Liver (tissue), 9 donors: ENCODE data around the gene RNF181. TPM values are rescaled to one million over a fixed set of nuclear protein-coding genes. Genes with fewer than 3 reads are reported as not detected.

ENCODE experiments used
- DNase-seq: peaks from one replicate; pipeline ENCODE4 v3.0.0-alpha.2; 2017; ENCODE audit warnings: low spot score
- H3K27ac ChIP-seq, 2 donors: one replicate each; pipeline ENCODE4 v1.7.0; 2013; ENCODE audit warnings: inconsistent platforms in 2 of 2, low read length in 2 of 2, control low read depth in 1 of 2, low read depth in 1 of 2, mild to moderate bottlenecking in 1 of 2
- H3K27me3 ChIP-seq, 4 donors: one replicate each; pipeline versions ENCODE4 v1.6.1 to v1.7.0; 2013; ENCODE audit warnings: low read length in 3 of 4, inconsistent platforms in 1 of 4, mild to moderate bottlenecking in 1 of 4, moderate library complexity in 1 of 4; ENCODE audit not compliant: control insufficient read depth in 4 of 4, insufficient read depth in 4 of 4
- H3K36me3 ChIP-seq, 4 donors: one replicate each; pipeline versions ENCODE4 v1.6.1 to v1.7.0; 2013; ENCODE audit warnings: low read length in 3 of 4, mild to moderate bottlenecking in 3 of 4, low read depth in 1 of 4, moderate library complexity in 1 of 4; ENCODE audit not compliant: control insufficient read depth in 4 of 4, insufficient read depth in 3 of 4
- H3K4me1 ChIP-seq, 4 donors: one replicate each; pipeline versions ENCODE4 v1.6.1 to v1.7.0; 2013; ENCODE audit warnings: low read length in 3 of 4, mild to moderate bottlenecking in 3 of 4, moderate library complexity in 1 of 4; ENCODE audit not compliant: control insufficient read depth in 4 of 4, insufficient read depth in 4 of 4
- H3K4me3 ChIP-seq, 3 donors: one replicate each; pipeline versions ENCODE4 v1.6.1 to v1.7.0; 2013; ENCODE audit warnings: low read length in 3 of 3, control low read depth in 1 of 3, low read depth in 1 of 3, mild to moderate bottlenecking in 1 of 3
- H3K9ac ChIP-seq, 2 donors: one replicate each; pipeline ENCODE4 v1.7.0; 2013; ENCODE audit warnings: low read length in 2 of 2, mild to moderate bottlenecking in 2 of 2, moderate library complexity in 2 of 2, control low read depth in 1 of 2, low read depth in 1 of 2
- H3K9me3 ChIP-seq, 4 donors: one replicate each; pipeline versions ENCODE4 v1.6.1 to v1.7.0; 2013; ENCODE audit warnings: low read length in 3 of 4; ENCODE audit not compliant: control insufficient read depth in 4 of 4
- ATF3 ChIP-seq: IDR thresholded peaks from 2 replicates; pipeline ENCODE4 v1.6.1; 2016; ENCODE audit warnings: antibody characterized with exemption
- CTCF ChIP-seq: fragments of 150-350 bp; IDR thresholded peaks from 2 replicates; pipeline ENCODE4 v1.5.1; 2017; ENCODE audit warnings: improper control_type of control experiment, low read depth, low read length; ENCODE audit not compliant: missing input control
- EGR1 ChIP-seq, 2 donors: IDR thresholded peaks; 2 replicates each; pipeline ENCODE4 v1.6.1; 2016 to 2018; ENCODE audit warnings: antibody characterized with exemption in 2 of 2, low read depth in 2 of 2
- FOXA1 ChIP-seq: IDR thresholded peaks from 2 replicates; pipeline ENCODE4 v1.6.1; 2016; ENCODE audit warnings: antibody characterized with exemption
- FOXA2 ChIP-seq: IDR thresholded peaks from 2 replicates; pipeline ENCODE4 v1.6.1; 2016; ENCODE audit warnings: antibody characterized with exemption
- GABPA ChIP-seq, 2 donors: IDR thresholded peaks in 1 of 2; conservative IDR thresholded peaks in 1 of 2; 2 replicates each; pipeline ENCODE4 v1.6.1; 2016; ENCODE audit warnings: antibody characterized with exemption in 2 of 2, mild to moderate bottlenecking in 1 of 2, moderate library complexity in 1 of 2
- HNF4A ChIP-seq, 2 donors: conservative IDR thresholded peaks; 2 replicates each; pipeline ENCODE4 v1.6.1; 2016; ENCODE audit warnings: antibody characterized with exemption in 2 of 2, mild to moderate bottlenecking in 2 of 2
- HNF4G ChIP-seq: IDR thresholded peaks from 2 replicates; pipeline ENCODE4 v1.6.1; 2016; ENCODE audit warnings: antibody characterized with exemption
- JUND ChIP-seq, 2 donors: IDR thresholded peaks; 2 replicates each; pipeline ENCODE4 v1.6.1; 2016; ENCODE audit warnings: antibody characterized with exemption in 2 of 2
- MAX ChIP-seq: IDR thresholded peaks from 2 replicates; pipeline ENCODE4 v1.6.1; 2016; ENCODE audit warnings: antibody characterized with exemption
- NR2F2 ChIP-seq: IDR thresholded peaks from 2 replicates; pipeline ENCODE4 v1.6.1; 2016; ENCODE audit warnings: antibody characterized with exemption
- RAD21 ChIP-seq, 2 donors: IDR thresholded peaks; 2 replicates each; pipeline ENCODE4 v1.6.1; 2016; ENCODE audit warnings: antibody characterized with exemption in 2 of 2, mild to moderate bottlenecking in 2 of 2
- REST ChIP-seq: IDR thresholded peaks from 2 replicates; pipeline ENCODE4 v1.6.1; 2016; ENCODE audit warnings: antibody characterized with exemption, mild to moderate bottlenecking
- RXRA ChIP-seq, 2 donors: IDR thresholded peaks; 2 replicates each; pipeline ENCODE4 v1.6.1; 2017 to 2018; ENCODE audit warnings: antibody characterized with exemption in 2 of 2, mild to moderate bottlenecking in 1 of 2
- SP1 ChIP-seq: IDR thresholded peaks from 2 replicates; pipeline ENCODE4 v1.6.1; 2018; ENCODE audit warnings: antibody characterized with exemption, mild to moderate bottlenecking
- TAF1 ChIP-seq: conservative IDR thresholded peaks from 2 replicates; pipeline ENCODE4 v1.6.1; 2016; ENCODE audit warnings: antibody characterized with exemption, mild to moderate bottlenecking
- YY1 ChIP-seq: IDR thresholded peaks from 2 replicates; pipeline ENCODE4 v1.6.1; 2016; ENCODE audit warnings: antibody characterized with exemption, mild to moderate bottlenecking
- ZBTB33 ChIP-seq: IDR thresholded peaks from 2 replicates; pipeline ENCODE4 v1.6.1; 2016; ENCODE audit warnings: antibody characterized with exemption
- WGBS: extraction: QIAGEN DNeasy Blood & Tissue Kit; methylation state at CpG from one replicate; pipeline ENCODE4 v1.1.7; 2013; 5-methylcytosine and 5-hydroxymethylcytosine counted together
- polyA plus RNA-seq, 2 donors: library from polyadenylated mRNA; stranded (reverse) in 1 of 2; unstranded in 1 of 2; fragments of 200-250 nt in 1 of 2; fragments of >200 nt in 1 of 2; fragmentation: Nextera tagmentation in 1 of 2; extraction: Ambion mirVana in 1 of 2; gene quantifications; one replicate each; pipeline versions ENCODE4 v1.2.1 to v1.2.3, GENCODE V29; 2013 to 2015
- total RNA-seq, 2 donors: library from RNA; depleted of rRNA; stranded (reverse); fragments of >200 nt; gene quantifications; one replicate each; pipeline ENCODE4 v1.2.3, GENCODE V29; 2014
- donor health status: healthy.
- donor health status: healthy.
- donor health status: healthy.
- donor health status: healthy.
- donor health status: healthy.

RNF181 gene
- total and polyA plus RNA-seq, 4 donors: 101 to 195 (median 114) TPM

- 3% methylated on average over 64 of the region's 64 CpGs for WGBS
- peak within 1 kb of the TSS; percentile 90 to 91 for H3K9ac ChIP-seq
- H3K4me3 ChIP-seq: peak within 1 kb of the TSS; percentile 82 to 97 (median 91)
- no peaks in the 10 kb centered on the region for H3K27me3 ChIP-seq
- H3K9me3 ChIP-seq: no peaks in the 10 kb centered on the region
- TF ChIP-seq ATF3: no peak
- TF ChIP-seq GABPA (IDR thresholded peaks at IDR 0.05 in 1 of 2, conservative IDR thresholded peaks at IDR 0.05 in 1 of 2): peak in 1 of 2 donors; percentile 76
- peak; percentile 70 for TF ChIP-seq NR2F2
- TF ChIP-seq ZBTB33: peak; percentile 89
- peak in 1 of 2 donors; percentile 26 for TF ChIP-seq EGR1 (IDR thresholded peaks at IDR 0.05; ENCODE audit: low read depth in 2 of 2)
- peak; percentile 89 for TF ChIP-seq TAF1
- TF ChIP-seq JUND (IDR thresholded peaks at IDR 0.05): peak; percentile 42 to 66
- TF ChIP-seq FOXA2: no peak
- TF ChIP-seq YY1: peak; percentile 95
- TF ChIP-seq MAX: peak; percentile 66
- TF ChIP-seq RAD21 (IDR thresholded peaks at IDR 0.05): peak; percentile 57 to 73
- no peak for TF ChIP-seq CTCF
- TF ChIP-seq HNF4G: peak; percentile 56
- peak; percentile 61 to 79 for TF ChIP-seq RXRA (IDR thresholded peaks at IDR 0.05)
- TF ChIP-seq REST: peak; percentile 82
- peak; percentile 11 for TF ChIP-seq FOXA1
- peak; percentile 79 for TF ChIP-seq SP1
- peak; percentile 69 to 75 for TF ChIP-seq HNF4A (conservative IDR thresholded peaks at IDR 0.05)
- peaks cover 0 to 8% (median 3%) of the 10 kb centered on the region in 4 donors for H3K36me3 ChIP-seq
- peak within 1 kb of the TSS; percentile 81 to 84 for H3K27ac ChIP-seq
- peak; percentile 95 for DNase-seq
- peaks cover 11 to 21% (median 19%) of the 10 kb centered on the region in 4 donors for H3K4me1 ChIP-seq
Observed at GRCh38 chr2:85561280-85562212, 34.0 kb upstream of the RNF181 start, which contains the start of gene GGCX. GGCX (minus strand) TSS chr2:85561493; CDS start chr2:85561428, 65 bp downstream.
